ENCODE results near the gene FBXL16. TPM values are rescaled to one million over a fixed set of nuclear protein-coding genes. Genes with fewer than 3 reads are reported as not detected.

FBXL16 gene
- total RNA-seq, 4 donors from 2014 or later, result 0.48 to 0.75 (median 0.56) TPM; not detected in 1

- DNase-seq (ENCODE audit: low spot score), result no peak
- ATAC-seq (ENCODE audit: low FRiP score), result no peak
- TF ChIP-seq CTCF (IDR thresholded peaks at IDR 0.05), result no peak
These were observed 5.5 kb upstream of the FBXL16 start for GRCh38 chr16:711084-711483.

GRCh38 chr16:710500-711075 lies 5.0 kb upstream of the FBXL16 start:
- ATAC-seq (ENCODE audit: low FRiP score) (no peak), DNase-seq (ENCODE audit: low spot score) (no peak)
- no peak for TF ChIP-seq CTCF (IDR thresholded peaks at IDR 0.05)

- DNase-seq (ENCODE audit: low spot score) (no peak), ATAC-seq (ENCODE audit: low FRiP score) (no peak)
- no peak for TF ChIP-seq CTCF (IDR thresholded peaks at IDR 0.05)
These were observed 4.2 kb upstream of the FBXL16 start for GRCh38 chr16:709566-710499.

- no peak for TF ChIP-seq CTCF (IDR thresholded peaks at IDR 0.05)
- DNase-seq (ENCODE audit: low spot score), result no peak
- ATAC-seq (ENCODE audit: low FRiP score), result no peak
These were observed 3.4 kb upstream of the FBXL16 start for GRCh38 chr16:708959-709358.

- ATAC-seq (ENCODE audit: low FRiP score) (no peak), DNase-seq (ENCODE audit: low spot score) (no peak)
- no peak for TF ChIP-seq CTCF (IDR thresholded peaks at IDR 0.05)
These were observed 2.4 kb upstream of the FBXL16 start for GRCh38 chr16:708019-708418.

GRCh38 chr16:707062-707538 lies 1.5 kb upstream of the FBXL16 start:
- DNase-seq (ENCODE audit: low spot score) (no peak), ATAC-seq (ENCODE audit: low FRiP score) (no peak)
- TF ChIP-seq CTCF (IDR thresholded peaks at IDR 0.05), result no peak
